ENCODE data around the gene ACTN4.

The ACTN4 gene

DNA sequence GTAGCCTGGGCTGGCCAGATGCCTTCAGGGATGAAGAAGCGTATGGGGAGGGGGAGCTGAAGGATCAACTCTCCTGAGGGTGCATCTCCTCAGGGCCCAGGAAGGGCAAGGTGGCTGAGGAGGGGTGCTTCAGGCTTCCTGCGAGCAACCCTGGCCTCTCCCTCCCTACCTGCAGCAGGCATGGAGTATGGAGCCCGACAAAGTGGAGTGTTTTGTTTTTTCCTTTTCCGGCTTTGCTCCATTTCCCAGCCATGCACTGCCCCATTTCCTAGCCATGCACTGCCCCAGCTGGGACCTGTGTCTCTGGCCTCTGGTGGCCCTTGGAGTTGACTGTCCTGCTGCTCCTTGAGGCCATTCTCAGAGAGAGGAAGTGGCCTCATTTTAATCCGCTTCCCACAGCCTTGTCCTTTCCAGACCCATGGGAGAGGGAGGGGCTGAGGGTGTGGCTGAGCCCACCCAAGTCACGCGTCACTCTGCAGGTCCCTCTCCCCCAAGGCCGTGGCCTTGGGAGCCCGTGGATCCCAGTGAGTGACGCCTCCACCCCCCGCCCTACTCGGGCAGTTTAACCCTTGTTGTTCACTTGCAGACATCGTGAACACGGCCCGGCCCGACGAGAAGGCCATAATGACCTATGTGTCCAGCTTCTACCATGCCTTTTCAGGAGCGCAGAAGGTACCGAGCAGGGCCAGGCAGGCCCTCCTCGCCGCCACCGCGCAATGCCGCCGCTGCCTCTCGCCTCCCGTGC lies 62.4 kb downstream of the ACTN4 start:
- Histone ChIP-seq H3K4me1 (ENCODE audit: control insufficient read depth, insufficient read depth, low read length, poor library complexity, severe bottlenecking) (no peaks in the 10 kb centered on the region), H3K27ac (ENCODE audit: insufficient read depth, low read length, poor library complexity, severe bottlenecking) (no peak overlapping the region), H3K9me3 (ENCODE audit: control insufficient read depth, low read length) (no peaks in the 10 kb centered on the region), H3K36me3 (ENCODE audit: control insufficient read depth, insufficient read depth, low read length) (peaks cover 89% of the 10 kb centered on the region), H3K4me3 (ENCODE audit: insufficient read depth, low read depth, low read length, poor library complexity, severe bottlenecking) (no peak overlapping the region), H3K27me3 (replicated peaks; ENCODE audit: control insufficient read depth, insufficient read depth, low read length, poor library complexity, severe bottlenecking) (no peaks in the 10 kb centered on the region)
- no peak for DNase-seq

- Histone ChIP-seq H3K4me1 (ENCODE audit: control insufficient read depth, insufficient read depth, low read length, poor library complexity, severe bottlenecking) (no peaks in the 10 kb centered on the region), H3K27ac (ENCODE audit: insufficient read depth, low read length, poor library complexity, severe bottlenecking) (no peak overlapping the region), H3K4me3 (ENCODE audit: insufficient read depth, low read depth, low read length, poor library complexity, severe bottlenecking) (no peak overlapping the region), H3K36me3 (ENCODE audit: control insufficient read depth, insufficient read depth, low read length) (peaks cover 86% of the 10 kb centered on the region), H3K9me3 (ENCODE audit: control insufficient read depth, low read length) (no peaks in the 10 kb centered on the region), H3K27me3 (replicated peaks; ENCODE audit: control insufficient read depth, insufficient read depth, low read length, poor library complexity, severe bottlenecking) (no peaks in the 10 kb centered on the region)
- DNase-seq = no peak
Measured at GRCh38 chr19:38710416-38710702, 62.9 kb downstream of the ACTN4 start.

GRCh38 chr19:38710928-38711725 lies 63.7 kb downstream of the ACTN4 start:
- Histone ChIP-seq H3K36me3 (ENCODE audit: control insufficient read depth, insufficient read depth, low read length) (peaks cover 79% of the 10 kb centered on the region), H3K27ac (ENCODE audit: insufficient read depth, low read length, poor library complexity, severe bottlenecking) (no peak overlapping the region), H3K27me3 (replicated peaks; ENCODE audit: control insufficient read depth, insufficient read depth, low read length, poor library complexity, severe bottlenecking) (no peaks in the 10 kb centered on the region), H3K9me3 (ENCODE audit: control insufficient read depth, low read length) (no peaks in the 10 kb centered on the region), H3K4me3 (ENCODE audit: insufficient read depth, low read depth, low read length, poor library complexity, severe bottlenecking) (no peak overlapping the region), H3K4me1 (ENCODE audit: control insufficient read depth, insufficient read depth, low read length, poor library complexity, severe bottlenecking) (no peaks in the 10 kb centered on the region)
- DNase-seq = no peak

- DNase-seq = no peak
- H3K36me3 ChIP-seq (ENCODE audit: control insufficient read depth, insufficient read depth, low read length) = peaks cover 79% of the 10 kb centered on the region
- no peaks in the 10 kb centered on the region for H3K27me3 ChIP-seq (replicated peaks; ENCODE audit: control insufficient read depth, insufficient read depth, low read length, poor library complexity, severe bottlenecking)
- no peaks in the 10 kb centered on the region for H3K9me3 ChIP-seq (ENCODE audit: control insufficient read depth, low read length)
- H3K4me1 ChIP-seq (ENCODE audit: control insufficient read depth, insufficient read depth, low read length, poor library complexity, severe bottlenecking) = no peaks in the 10 kb centered on the region
- H3K4me3 ChIP-seq (ENCODE audit: insufficient read depth, low read depth, low read length, poor library complexity, severe bottlenecking) = no peak overlapping the region
- H3K27ac ChIP-seq (ENCODE audit: insufficient read depth, low read length, poor library complexity, severe bottlenecking) = no peak overlapping the region
Measured at GRCh38 chr19:38711726-38712153, 64.3 kb downstream of the ACTN4 start.

- DNase-seq = no peak
- H3K4me3 ChIP-seq (ENCODE audit: insufficient read depth, low read depth, low read length, poor library complexity, severe bottlenecking) = no peak overlapping the region
- H3K27ac ChIP-seq (ENCODE audit: insufficient read depth, low read length, poor library complexity, severe bottlenecking) = no peak overlapping the region
- H3K9me3 ChIP-seq (ENCODE audit: control insufficient read depth, low read length) = no peaks in the 10 kb centered on the region
- H3K4me1 ChIP-seq (ENCODE audit: control insufficient read depth, insufficient read depth, low read length, poor library complexity, severe bottlenecking) = no peaks in the 10 kb centered on the region
- no peaks in the 10 kb centered on the region for H3K27me3 ChIP-seq (replicated peaks; ENCODE audit: control insufficient read depth, insufficient read depth, low read length, poor library complexity, severe bottlenecking)
- H3K36me3 ChIP-seq (ENCODE audit: control insufficient read depth, insufficient read depth, low read length) = peaks cover 78% of the 10 kb centered on the region
Measured at GRCh38 chr19:38712161-38712748, 64.8 kb downstream of the ACTN4 start.

DNA sequence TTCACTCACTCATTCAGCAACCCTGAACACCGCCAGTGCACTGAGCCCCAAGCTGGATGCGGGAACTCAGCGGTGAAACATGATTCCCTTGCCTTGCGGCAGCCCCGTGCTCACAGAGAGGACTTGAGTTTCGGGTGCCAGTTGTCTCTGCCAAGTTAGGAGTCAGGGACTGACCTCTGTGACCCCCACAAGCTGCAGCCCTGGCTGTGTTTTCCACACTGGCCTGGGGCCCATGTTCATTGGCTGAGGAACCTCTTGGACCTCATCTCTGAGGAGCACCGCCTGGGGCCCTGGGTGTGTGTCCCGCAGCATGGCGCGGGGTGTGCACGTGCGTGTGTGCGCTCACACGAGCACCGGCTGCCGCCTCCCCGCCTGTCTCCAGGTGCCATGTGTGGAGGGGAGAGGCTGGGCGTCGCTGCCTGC lies 65.8 kb downstream of the ACTN4 start:
- no peaks in the 10 kb centered on the region for H3K27me3 ChIP-seq (replicated peaks; ENCODE audit: control insufficient read depth, insufficient read depth, low read length, poor library complexity, severe bottlenecking)
- H3K36me3 ChIP-seq (ENCODE audit: control insufficient read depth, insufficient read depth, low read length) = peaks cover 77% of the 10 kb centered on the region
- H3K27ac ChIP-seq (ENCODE audit: insufficient read depth, low read length, poor library complexity, severe bottlenecking) = no peak overlapping the region
- H3K4me1 ChIP-seq (ENCODE audit: control insufficient read depth, insufficient read depth, low read length, poor library complexity, severe bottlenecking) = no peaks in the 10 kb centered on the region
- no peak overlapping the region for H3K4me3 ChIP-seq (ENCODE audit: insufficient read depth, low read depth, low read length, poor library complexity, severe bottlenecking)
- no peaks in the 10 kb centered on the region for H3K9me3 ChIP-seq (ENCODE audit: control insufficient read depth, low read length)
- no peak for DNase-seq

DNA sequence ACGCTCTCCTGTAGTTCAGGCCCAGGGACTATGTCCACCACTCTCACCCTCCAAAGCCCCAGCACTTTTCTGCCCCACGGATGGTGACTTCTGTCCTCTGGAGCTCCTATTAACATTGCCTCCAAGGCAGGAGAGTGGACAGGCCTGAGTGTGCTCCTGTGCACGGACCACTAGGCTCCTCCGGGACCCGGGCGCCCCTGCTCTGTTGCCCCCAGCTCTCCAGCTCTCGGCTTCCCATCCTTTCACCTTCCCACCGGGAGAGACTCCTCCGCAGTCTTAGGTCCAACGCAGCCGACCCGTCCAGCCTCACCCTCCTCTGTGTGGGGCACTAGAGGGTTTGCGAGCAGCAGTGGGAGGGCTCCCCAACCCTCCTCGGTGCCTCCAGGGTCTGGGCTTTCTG lies 66.4 kb downstream of the ACTN4 start:
- H3K27ac ChIP-seq (ENCODE audit: insufficient read depth, low read length, poor library complexity, severe bottlenecking) = no peak overlapping the region
- H3K4me3 ChIP-seq (ENCODE audit: insufficient read depth, low read depth, low read length, poor library complexity, severe bottlenecking) = no peak overlapping the region
- H3K9me3 ChIP-seq (ENCODE audit: control insufficient read depth, low read length) = no peaks in the 10 kb centered on the region
- no peaks in the 10 kb centered on the region for H3K4me1 ChIP-seq (ENCODE audit: control insufficient read depth, insufficient read depth, low read length, poor library complexity, severe bottlenecking)
- DNase-seq = no peak
- H3K36me3 ChIP-seq (ENCODE audit: control insufficient read depth, insufficient read depth, low read length) = peaks cover 75% of the 10 kb centered on the region
- no peaks in the 10 kb centered on the region for H3K27me3 ChIP-seq (replicated peaks; ENCODE audit: control insufficient read depth, insufficient read depth, low read length, poor library complexity, severe bottlenecking)

DNA sequence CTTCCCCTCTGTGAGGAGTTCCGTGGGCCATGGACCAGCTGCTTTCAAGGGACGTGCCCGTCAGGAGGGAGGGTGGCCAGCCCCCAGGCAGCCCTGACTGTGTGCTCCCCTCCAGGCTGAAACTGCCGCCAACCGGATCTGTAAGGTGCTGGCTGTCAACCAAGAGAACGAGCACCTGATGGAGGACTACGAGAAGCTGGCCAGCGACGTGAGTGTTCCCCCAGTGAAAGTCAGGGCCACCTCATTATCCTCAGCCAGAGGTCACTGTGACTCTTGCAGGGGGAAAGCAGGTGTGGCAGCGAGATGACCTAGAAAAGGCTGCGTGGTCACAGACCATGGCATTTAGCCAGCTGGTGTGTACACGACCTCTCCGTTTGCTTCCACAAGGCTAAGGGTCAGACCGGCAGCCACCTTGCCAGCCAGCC lies 66.9 kb downstream of the ACTN4 start:
- no peak overlapping the region for H3K4me3 ChIP-seq (ENCODE audit: insufficient read depth, low read depth, low read length, poor library complexity, severe bottlenecking)
- H3K9me3 ChIP-seq (ENCODE audit: control insufficient read depth, low read length) = no peaks in the 10 kb centered on the region
- DNase-seq = no peak
- no peaks in the 10 kb centered on the region for H3K27me3 ChIP-seq (replicated peaks; ENCODE audit: control insufficient read depth, insufficient read depth, low read length, poor library complexity, severe bottlenecking)
- H3K4me1 ChIP-seq (ENCODE audit: control insufficient read depth, insufficient read depth, low read length, poor library complexity, severe bottlenecking) = no peaks in the 10 kb centered on the region
- H3K36me3 ChIP-seq (ENCODE audit: control insufficient read depth, insufficient read depth, low read length) = peaks cover 75% of the 10 kb centered on the region
- no peak overlapping the region for H3K27ac ChIP-seq (ENCODE audit: insufficient read depth, low read length, poor library complexity, severe bottlenecking)

DNA sequence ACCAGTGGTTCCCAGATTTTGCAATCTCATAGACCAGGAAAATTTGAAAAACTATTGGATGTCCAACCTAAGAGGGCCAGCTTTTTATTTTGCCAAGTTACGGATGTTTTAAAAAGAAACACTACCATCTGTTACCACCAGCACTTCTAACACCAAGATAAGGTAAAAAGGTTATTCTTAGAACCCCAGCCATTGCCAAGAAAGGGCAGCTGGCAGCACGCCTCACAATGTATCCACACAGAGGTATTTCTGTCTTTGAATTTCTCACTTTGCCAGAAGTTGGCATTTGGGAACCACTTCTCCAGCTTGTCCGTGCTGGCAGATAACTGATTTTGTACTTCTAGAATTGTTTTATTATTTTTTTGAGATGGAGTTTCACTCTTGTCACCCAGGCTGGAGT lies 68.1 kb downstream of the ACTN4 start:
- DNase-seq = no peak
- Histone ChIP-seq H3K27me3 (replicated peaks; ENCODE audit: control insufficient read depth, insufficient read depth, low read length, poor library complexity, severe bottlenecking) (no peaks in the 10 kb centered on the region), H3K4me3 (ENCODE audit: insufficient read depth, low read depth, low read length, poor library complexity, severe bottlenecking) (no peak overlapping the region), H3K4me1 (ENCODE audit: control insufficient read depth, insufficient read depth, low read length, poor library complexity, severe bottlenecking) (no peaks in the 10 kb centered on the region), H3K27ac (ENCODE audit: insufficient read depth, low read length, poor library complexity, severe bottlenecking) (no peak overlapping the region), H3K9me3 (ENCODE audit: control insufficient read depth, low read length) (no peaks in the 10 kb centered on the region), H3K36me3 (ENCODE audit: control insufficient read depth, insufficient read depth, low read length) (peaks cover 74% of the 10 kb centered on the region)

GRCh38 chr19:38717051-38717450 lies 69.6 kb downstream of the ACTN4 start:
- Histone ChIP-seq H3K9me3 (ENCODE audit: control insufficient read depth, low read length) (no peaks in the 10 kb centered on the region), H3K27me3 (replicated peaks; ENCODE audit: control insufficient read depth, insufficient read depth, low read length, poor library complexity, severe bottlenecking) (no peaks in the 10 kb centered on the region), H3K4me1 (ENCODE audit: control insufficient read depth, insufficient read depth, low read length, poor library complexity, severe bottlenecking) (no peaks in the 10 kb centered on the region), H3K27ac (ENCODE audit: insufficient read depth, low read length, poor library complexity, severe bottlenecking) (no peak overlapping the region), H3K36me3 (ENCODE audit: control insufficient read depth, insufficient read depth, low read length) (peaks cover 74% of the 10 kb centered on the region), H3K4me3 (ENCODE audit: insufficient read depth, low read depth, low read length, poor library complexity, severe bottlenecking) (no peak overlapping the region)
- no peak for DNase-seq
